Measurements from ENCODE around the gene C1orf21.

GRCh38 chr1:184535191-184535970 is 148.6 kb downstream of the C1orf21 start:
- TF ChIP-seq CTCF (IDR thresholded peaks at IDR 0.05) (no peak), POLR2AphosphoS5 (IDR thresholded peaks at IDR 0.05; ENCODE audit: low read depth, low read length) (no peak), TCF7L2 (IDR thresholded peaks at IDR 0.05; ENCODE audit: low read depth, low read length) (no peak), REST (IDR thresholded peaks at IDR 0.05; ENCODE audit: insufficient read depth in 1 of 2, low read depth in 2 of 2, low read length in 1 of 2) (no peak)

Data from Panc1 (cell line).